Breast epithelium (tissue), 4 donors: ENCODE data around the gene TRIM15. TPM values are rescaled to one million over a fixed set of nuclear protein-coding genes. Genes with fewer than 3 reads are reported as not detected.

Experiments
- DNase-seq, 2 donors: peaks; one replicate each; pipeline ENCODE4 v3.0.0-alpha.2; 2019; ENCODE audit warnings: low spot score in 2 of 2
- H3K27ac ChIP-seq, 2 donors: fragments of 200-600 bp; sonication (generic) in 1 of 2; one replicate each; pipeline ENCODE4 v1.5.1; 2016 to 2019; ENCODE audit warnings: mild to moderate bottlenecking in 1 of 2
- H3K27me3 ChIP-seq, 2 donors: fragments of 200-600 bp; sonication (generic) in 1 of 2; one replicate each; pipeline versions ENCODE4 v1.5.1 to v1.6.0; 2017 to 2019; ENCODE audit warnings: control low read depth in 1 of 2, mild to moderate bottlenecking in 1 of 2
- H3K36me3 ChIP-seq: fragments of 200-600 bp; one replicate; pipeline ENCODE4 v1.5.1; 2019
- H3K4me1 ChIP-seq, 2 donors: fragments of 200-600 bp; sonication (generic); one replicate each; pipeline ENCODE4 v1.5.1; 2016 to 2019; ENCODE audit warnings: control low read depth in 1 of 2
- H3K4me3 ChIP-seq, 3 donors: fragments of 200-600 bp; sonication (generic); 1 replicate in 2 of 3; 2 replicates in 1 of 3; pipeline ENCODE4 v1.5.1; 2016 to 2019; ENCODE audit warnings: mild to moderate bottlenecking in 3 of 3, moderate library complexity in 2 of 3
- H3K9me3 ChIP-seq, 2 donors: fragments of 200-600 bp; sonication (generic) in 1 of 2; one replicate each; pipeline ENCODE4 v1.5.1; 2016 to 2019; ENCODE audit warnings: control low read depth in 1 of 2
- POLR2A ChIP-seq: fragments of 450-650 bp; IDR thresholded peaks from one replicate; pipeline ENCODE4 v1.6.1; 2016; ENCODE audit warnings: antibody characterized with exemption, mild to moderate bottlenecking, moderate library complexity
- POLR2AphosphoS5 ChIP-seq, 3 donors: sonication (generic); formaldehyde crosslinking; IDR thresholded peaks; one replicate each; pipeline ENCODE4 v1.6.1; 2017; ENCODE audit warnings: antibody characterized with exemption in 3 of 3
- intact Hi-C: fragments of 100-400 bp; cut with DNase I; formaldehyde crosslinking; loops from one replicate; pipeline ENCODE4 v1.15.1; 2023; ENCODE audit warnings: low total_unique reads
- total RNA-seq, 3 donors: library from RNA; depleted of rRNA; stranded (reverse); fragments of >200 nt; gene quantifications; one replicate each; pipeline ENCODE4 v1.1.0, GENCODE V29; 2016
- TF ChIP-seq, protein P1 (sequence below), 3 donors: fragments of 450-650 bp; IDR thresholded peaks; one replicate each; pipeline ENCODE4 v1.5.1; 2016 to 2017; ENCODE audit warnings: antibody characterized with exemption in 3 of 3, mild to moderate bottlenecking in 3 of 3, moderate library complexity in 3 of 3

Gene TRIM15
- total RNA-seq, 3 donors from 2014 or later = 0.33 TPM; not detected in 2

- Histone ChIP-seq H3K4me3 (no peak overlapping the region), H3K27me3 (peaks cover 0 to 2% of the 10 kb centered on the region in 2 donors), H3K9me3 (no peaks in the 10 kb centered on the region), H3K27ac (no peak overlapping the region), H3K36me3 (no peaks in the 10 kb centered on the region), H3K4me1 (peaks cover 0 to 4% of the 10 kb centered on the region in 2 donors)
- DNase-seq = no peak
- TF ChIP-seq POLR2A (no peak), POLR2AphosphoS5 (IDR thresholded peaks at IDR 0.05) (no peak)
- TF ChIP-seq, protein P1, sequence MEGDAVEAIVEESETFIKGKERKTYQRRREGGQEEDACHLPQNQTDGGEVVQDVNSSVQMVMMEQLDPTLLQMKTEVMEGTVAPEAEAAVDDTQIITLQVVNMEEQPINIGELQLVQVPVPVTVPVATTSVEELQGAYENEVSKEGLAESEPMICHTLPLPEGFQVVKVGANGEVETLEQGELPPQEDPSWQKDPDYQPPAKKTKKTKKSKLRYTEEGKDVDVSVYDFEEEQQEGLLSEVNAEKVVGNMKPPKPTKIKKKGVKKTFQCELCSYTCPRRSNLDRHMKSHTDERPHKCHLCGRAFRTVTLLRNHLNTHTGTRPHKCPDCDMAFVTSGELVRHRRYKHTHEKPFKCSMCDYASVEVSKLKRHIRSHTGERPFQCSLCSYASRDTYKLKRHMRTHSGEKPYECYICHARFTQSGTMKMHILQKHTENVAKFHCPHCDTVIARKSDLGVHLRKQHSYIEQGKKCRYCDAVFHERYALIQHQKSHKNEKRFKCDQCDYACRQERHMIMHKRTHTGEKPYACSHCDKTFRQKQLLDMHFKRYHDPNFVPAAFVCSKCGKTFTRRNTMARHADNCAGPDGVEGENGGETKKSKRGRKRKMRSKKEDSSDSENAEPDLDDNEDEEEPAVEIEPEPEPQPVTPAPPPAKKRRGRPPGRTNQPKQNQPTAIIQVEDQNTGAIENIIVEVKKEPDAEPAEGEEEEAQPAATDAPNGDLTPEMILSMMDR (IDR thresholded peaks at IDR 0.05) = no peak
- intact Hi-C loops = no loop called here
Measured at GRCh38 chr6:30157999-30158398, 5.3 kb upstream of the TRIM15 start.

DNA sequence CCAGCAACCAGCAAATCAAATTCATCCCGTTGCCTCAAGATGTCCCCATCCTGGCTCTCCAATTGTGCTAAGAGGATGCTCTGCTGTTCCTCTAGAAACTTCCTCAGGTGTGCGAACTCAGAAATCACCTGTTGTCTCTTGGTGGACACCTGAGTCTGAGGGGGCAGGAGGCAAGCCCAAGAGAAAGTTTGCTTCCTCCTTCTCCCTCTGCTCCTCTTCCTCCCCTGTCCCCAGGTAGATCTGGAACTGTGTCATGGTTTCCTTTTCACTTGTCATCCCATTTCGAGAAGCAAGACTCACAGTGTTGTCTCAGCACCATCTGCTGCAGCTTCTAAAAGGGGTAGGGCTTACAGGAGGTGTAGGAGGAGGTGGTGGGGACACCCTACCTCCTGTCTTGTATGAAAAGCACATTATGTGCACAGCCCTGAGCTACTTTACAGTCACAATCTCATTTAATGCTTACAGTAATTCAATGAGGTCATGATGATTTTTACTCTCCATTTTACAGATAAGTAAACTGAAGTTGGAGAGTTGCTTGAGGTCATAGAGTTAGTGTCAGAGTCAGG is 4.8 kb upstream of the TRIM15 start:
- H3K27me3 ChIP-seq = peaks cover 0 to 8% of the 10 kb centered on the region in 2 donors
- intact Hi-C loops = no loop called here

DNA sequence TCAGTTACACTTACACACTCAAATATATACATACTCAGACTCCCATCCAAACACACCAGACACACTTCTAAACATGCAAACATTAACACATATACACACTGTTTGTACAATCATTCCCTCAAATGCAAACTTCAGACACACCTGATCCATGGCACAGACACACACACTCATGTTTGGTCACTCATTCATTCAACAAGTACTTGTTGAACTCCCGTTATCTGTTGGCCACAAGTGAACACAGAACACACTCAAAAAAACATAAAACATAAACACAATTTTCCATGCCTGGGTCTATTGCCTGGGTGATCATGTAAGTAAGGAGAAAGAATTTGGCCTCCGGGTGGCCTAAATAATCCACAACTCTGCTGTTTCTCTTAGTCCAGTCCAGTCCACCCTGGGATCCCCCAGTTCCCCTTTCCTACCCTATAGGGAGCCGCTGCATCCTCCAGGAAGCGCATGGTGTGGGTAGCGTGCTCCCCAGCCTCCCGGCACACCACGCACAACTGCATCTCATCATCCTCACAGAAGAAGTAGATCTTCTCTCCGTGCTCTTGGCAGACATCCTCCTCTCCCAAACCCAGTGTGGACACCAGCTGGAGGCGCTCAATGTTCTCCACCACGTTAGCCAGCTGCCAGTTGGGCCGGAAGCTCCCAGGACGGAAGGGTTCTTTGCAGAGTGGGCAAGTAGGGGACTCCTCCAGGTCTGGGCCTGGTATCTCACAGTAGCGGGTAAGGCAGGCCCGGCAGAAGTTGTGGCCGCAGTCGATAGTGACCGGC is 3.1 kb upstream of the TRIM15 start:
- peaks cover 0 to 13% of the 10 kb centered on the region in 2 donors for H3K27me3 ChIP-seq
- no peaks in the 10 kb centered on the region for H3K4me1 ChIP-seq
- H3K9me3 ChIP-seq = no peaks in the 10 kb centered on the region
- H3K27ac ChIP-seq = no peak overlapping the region
- DNase-seq = no peak
- H3K36me3 ChIP-seq = no peaks in the 10 kb centered on the region
- H3K4me3 ChIP-seq = no peak overlapping the region
- TF ChIP-seq POLR2AphosphoS5 (IDR thresholded peaks at IDR 0.05) (no peak), POLR2A (no peak)
- TF ChIP-seq, protein P1 (IDR thresholded peaks at IDR 0.05) = no peak
- intact Hi-C loops = no loop called here

More for the DNA sequence above, 4.8 kb upstream of the TRIM15 start:
- TF ChIP-seq POLR2AphosphoS5 (IDR thresholded peaks at IDR 0.05) = no peak
- no peak for TF ChIP-seq POLR2A
- TF ChIP-seq, protein P1 (IDR thresholded peaks at IDR 0.05) = no peak
- no peak for DNase-seq
- Histone ChIP-seq H3K4me3 (no peak overlapping the region), H3K36me3 (no peaks in the 10 kb centered on the region), H3K4me1 (peaks cover 0 to 4% of the 10 kb centered on the region in 2 donors), H3K9me3 (no peaks in the 10 kb centered on the region), H3K27ac (no peak overlapping the region)

GRCh38 chr6:30160785-30161531 is 2.4 kb upstream of the TRIM15 start, which contains the start of gene TRIM10:
TRIM10 (minus strand) TSS chr6:30161211; CDS start chr6:30160858, 353 bp downstream.
- no peak for DNase-seq
- no peaks in the 10 kb centered on the region for H3K4me1 ChIP-seq
- intact Hi-C loops = no loop called here
- peaks cover 0 to 13% of the 10 kb centered on the region in 2 donors for H3K27me3 ChIP-seq
- no peaks in the 10 kb centered on the region for H3K9me3 ChIP-seq
- H3K4me3 ChIP-seq = no peak within 1 kb of the TSS
- no peaks in the 10 kb centered on the region for H3K36me3 ChIP-seq
- TF ChIP-seq POLR2AphosphoS5 (IDR thresholded peaks at IDR 0.05) = no peak
- TF ChIP-seq, protein P1 (IDR thresholded peaks at IDR 0.05) = no peak
- no peak for TF ChIP-seq POLR2A
- H3K27ac ChIP-seq = no peak within 1 kb of the TSS
